Epidermal melanocyte (primary cell): Measurements from ENCODE around the gene ADIRF.
"Not testable (repeated sequence)": the region's sequence is repeated elsewhere in the genome, so short reads cannot be mapped to it uniquely, and the experiment has no call there.

ENCODE experiments used
- DNase-seq: peaks from one replicate; pipeline ENCODE4 v3.0.0; 2011; ENCODE audit warnings: low spot score; ENCODE audit not compliant: insufficient read length

ADIRF gene

DNA sequence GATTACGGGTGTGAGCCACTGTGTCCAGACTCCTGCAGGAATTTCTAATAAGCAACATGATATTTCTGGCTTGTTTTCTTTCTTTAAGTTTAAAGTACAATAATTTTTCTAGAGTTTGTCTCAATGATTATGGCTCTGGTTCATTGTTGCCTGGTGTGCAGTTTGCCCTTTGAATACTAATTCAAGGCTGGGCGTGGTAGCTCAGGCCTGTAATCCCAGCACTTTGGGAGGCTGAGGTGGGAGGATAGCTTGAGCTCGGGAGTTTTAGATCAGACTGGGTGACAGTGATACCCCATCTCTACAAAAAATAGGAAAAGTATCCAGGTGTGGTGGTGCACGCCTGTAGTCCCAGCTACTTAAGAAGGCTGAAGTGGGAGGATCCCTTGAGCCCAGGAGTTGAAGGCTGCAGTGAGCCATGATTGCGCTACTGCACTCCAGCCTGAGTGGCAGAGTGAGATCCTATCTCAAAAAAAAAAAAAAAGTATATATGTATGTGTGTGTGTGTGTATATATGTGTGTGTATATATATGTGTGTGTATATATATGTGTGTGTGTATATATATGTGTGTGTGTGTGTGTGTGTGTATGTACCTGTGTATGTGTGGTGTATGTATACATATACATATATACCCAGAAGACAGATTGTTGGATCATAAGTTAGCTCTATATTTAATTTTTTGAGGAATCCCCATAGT, 8.2 kb downstream of the ADIRF start:
- no peak for DNase-seq

DNA sequence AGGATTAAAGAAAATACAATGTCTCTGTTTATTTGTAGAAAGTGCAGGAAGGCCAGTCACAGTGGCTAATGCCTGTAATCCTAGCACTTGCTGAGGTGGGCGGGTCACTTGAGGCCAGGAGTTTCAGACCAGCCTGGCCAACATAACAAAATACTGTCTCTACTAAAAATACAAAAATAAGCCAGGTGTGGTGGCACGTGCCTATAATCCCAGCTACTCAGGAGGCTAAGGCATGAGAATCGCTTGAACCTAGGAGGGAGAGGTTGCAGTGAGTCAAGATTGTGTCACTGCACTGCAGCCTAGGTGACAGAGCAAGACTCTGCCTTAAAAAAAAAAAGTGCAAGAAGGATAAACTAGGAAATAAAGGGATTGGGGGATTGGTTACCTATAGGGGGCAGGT, 10.2 kb downstream of the ADIRF start:
- DNase-seq, result not testable (repeated sequence)

DNA sequence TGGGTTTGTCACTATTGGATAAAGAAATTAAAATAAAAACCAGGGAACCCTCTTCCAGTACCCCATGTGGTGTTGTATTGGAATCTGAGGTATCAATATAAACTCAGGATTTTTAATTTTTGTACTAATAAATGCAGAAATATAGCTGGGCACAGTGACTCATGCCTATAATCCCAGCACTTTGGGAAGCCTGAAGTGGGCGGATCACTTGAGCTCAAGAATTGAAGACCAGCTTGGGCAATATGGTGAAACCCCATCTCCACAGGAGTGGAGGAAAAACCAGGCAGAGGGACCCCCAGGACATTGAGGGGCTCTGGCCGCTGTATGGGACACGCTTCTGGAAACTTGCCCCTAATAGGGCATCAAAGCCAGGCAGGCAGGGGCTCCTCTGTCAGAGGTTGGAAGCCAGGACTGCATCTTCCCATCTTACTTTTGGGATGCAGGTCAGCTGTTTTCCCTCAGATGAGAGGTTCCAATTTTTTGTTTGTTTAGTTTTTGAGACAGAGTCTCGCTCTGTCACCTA, 11.1 kb downstream of the ADIRF start:
- no peak for DNase-seq

DNA sequence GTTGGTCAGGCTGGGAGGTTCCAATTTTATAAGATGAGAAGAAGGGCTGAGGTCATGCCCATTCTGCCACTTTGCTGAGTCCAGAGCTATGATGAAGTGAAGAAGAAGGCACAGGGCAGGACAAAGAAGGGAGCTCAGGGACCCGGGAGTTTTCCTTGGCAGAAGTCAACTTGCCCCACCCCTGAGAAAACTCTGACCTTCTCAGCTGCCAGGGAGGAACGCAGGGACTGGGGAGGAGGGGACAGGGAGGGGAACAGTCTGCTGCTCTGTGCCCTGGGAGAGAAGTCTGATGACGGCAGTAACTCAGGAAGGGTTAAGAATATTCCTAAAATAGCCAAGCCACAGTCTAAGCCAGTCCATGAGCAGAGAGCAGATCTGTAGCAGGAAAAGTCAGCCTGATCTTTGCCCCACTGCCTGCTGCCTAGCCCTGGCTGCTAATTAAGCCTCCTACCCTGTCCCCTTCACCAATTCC, 11.7 kb downstream of the ADIRF start:
- DNase-seq, result no peak

DNA sequence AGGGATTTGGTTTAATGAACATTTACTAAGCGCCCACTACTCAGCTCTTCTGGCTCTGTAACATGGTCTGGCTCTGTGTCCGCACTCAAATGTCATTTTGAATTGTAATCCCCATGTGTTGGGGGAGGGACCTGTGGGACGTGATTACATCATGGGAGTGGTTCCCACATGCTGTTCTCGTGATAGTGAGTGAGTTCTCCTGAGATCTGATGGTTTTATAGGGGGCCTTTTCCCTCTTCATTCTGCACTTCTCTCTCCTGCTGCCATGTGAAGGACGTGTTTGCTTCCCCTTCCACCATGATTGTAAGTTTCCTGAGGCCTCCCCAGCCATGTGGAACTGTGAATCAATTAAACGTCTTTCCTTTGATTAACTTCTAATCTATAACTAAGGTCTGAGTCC, 12.7 kb downstream of the ADIRF start:
- DNase-seq, result not testable (repeated sequence)

DNA sequence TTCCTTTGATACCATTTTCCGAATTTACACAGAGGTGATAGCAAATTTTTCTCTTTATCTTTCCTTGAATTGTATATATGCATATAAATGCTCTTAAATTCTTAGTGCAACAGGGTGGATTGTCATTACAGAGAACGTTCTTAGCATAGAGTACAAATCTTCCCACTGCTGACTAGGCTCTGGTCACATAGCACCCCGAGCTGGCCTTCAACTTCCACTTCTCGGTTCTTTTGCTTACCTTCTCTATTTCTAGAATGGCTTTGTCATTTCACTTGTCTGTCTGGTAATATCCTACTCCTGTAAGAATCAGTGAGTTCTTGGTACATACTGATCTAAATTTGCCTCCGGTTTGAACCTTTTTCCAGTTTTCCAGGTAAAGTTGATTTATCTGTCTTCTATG, 13.4 kb downstream of the ADIRF start:
- no peak for DNase-seq

DNA sequence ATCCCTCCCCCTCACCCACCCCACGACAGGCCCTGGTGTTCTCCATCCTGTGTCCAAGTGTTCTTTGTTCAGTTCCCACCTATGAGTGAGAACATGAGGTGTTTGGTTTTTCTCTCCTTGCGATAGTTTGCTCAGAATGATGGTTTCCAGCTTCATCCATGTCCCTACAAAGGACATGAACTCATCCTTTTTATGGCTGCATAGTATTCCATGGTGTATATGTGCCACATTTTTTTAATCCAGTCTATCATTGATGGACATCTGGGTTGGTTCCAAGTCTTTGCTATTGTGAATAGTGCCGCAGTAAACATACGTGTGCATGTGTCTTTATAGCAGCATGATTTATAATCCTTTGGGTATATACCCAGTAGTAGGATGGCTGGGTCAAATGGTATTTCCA, 16.2 kb downstream of the ADIRF start:
- DNase-seq, result not testable (repeated sequence)

DNA sequence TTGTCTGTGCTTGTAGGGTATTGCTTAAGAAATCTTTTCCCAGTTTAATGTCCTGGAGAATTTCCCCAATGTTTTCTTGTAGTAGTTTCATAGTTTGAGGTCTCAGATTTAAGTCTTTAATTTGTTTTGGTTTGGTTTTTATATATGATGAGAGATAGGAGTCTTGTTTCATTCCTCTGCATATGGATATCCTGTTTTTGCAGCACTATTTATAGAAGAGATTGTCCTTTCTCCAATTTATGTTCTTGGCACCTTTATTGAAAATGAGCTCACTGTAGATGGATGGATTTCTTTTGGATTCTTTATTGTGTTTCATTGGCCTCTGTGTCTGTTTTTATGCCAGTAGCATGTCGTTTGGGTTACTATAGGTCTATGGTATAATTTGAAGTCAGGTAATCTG, 20.2 kb downstream of the ADIRF start:
- no peak for DNase-seq

DNA sequence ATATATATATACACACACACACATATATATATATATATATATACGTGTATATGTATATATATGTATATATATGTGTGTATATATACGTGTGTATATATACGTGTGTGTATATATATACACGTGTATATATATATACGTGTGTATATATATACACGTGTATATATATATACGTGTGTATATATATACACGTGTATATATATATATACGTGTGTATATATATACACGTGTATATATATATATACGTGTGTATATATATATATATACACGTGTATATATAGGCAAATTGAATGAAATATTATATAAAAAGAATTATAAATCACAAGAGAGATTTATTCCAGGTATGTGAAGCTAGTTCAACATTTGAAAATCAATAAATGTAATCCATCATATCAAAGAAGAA, 23.1 kb downstream of the ADIRF start:
- DNase-seq, result not testable (repeated sequence)

DNA sequence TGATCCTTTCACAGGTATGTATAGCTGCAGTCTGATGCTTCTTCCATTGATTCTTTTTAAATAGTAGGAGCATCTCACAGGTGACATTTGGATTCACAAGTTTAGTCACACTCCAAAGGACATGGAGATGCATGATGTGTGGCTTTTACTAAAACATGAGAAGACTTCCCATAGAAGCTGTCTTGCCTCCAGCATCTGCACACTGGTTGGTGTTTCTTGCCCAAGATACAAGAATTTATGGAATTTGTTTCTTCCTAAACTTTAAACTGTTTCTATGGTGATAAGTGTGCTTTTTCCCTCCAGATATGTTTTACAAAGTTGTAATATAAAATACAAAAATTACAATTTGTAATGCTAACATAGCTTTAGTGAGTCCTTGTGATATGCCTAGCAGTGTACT, 24.2 kb downstream of the ADIRF start:
- no peak for DNase-seq

DNA sequence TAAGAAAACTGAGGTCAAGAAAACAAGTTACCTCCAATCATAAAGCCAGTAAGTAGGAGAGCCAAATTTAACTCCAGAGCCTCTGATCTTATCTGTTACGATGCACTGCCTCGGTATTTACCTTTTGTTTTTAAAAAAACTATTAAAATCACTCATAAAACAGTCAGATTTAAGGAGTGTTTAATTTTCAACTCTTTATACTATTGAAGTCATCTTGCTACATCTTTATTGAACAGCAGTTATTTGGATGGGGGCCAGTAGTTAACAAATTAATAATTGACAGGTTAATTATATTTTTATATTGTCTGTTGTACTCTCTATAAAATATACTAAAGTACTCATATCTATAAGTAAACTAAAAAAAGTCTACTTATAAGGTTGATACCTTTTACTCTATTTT, 24.6 kb downstream of the ADIRF start:
- no peak for DNase-seq

DNA sequence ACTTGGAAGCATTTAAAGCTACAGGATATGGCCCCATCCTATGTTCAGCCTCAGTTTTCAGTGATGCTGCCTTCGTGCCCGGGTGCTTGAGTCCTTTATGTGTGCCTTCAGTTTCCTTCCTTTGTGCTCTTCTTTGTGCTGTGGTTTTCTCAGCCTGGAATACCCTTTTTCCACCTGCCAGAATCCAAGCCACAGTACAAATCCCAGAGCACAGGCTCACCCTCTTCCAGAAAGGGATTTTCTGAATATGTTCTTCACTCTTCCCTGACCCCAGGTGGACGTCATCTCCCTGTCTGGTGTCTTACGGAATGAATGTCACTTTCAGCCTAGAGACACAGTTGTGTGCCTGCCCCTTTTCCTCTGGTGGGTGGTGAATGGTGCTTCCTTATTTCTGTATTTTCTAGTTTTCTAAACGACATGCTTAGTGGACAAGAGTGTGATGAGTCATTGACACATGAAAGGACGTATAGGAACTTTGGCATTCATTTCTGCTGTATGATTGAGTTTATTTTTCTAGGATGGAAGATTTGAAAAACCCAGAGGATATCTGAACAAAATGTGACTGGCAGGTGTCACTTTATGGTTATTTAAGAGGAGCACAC, 31.6 kb downstream of the ADIRF start:
- DNase-seq, result not testable (repeated sequence)

DNA sequence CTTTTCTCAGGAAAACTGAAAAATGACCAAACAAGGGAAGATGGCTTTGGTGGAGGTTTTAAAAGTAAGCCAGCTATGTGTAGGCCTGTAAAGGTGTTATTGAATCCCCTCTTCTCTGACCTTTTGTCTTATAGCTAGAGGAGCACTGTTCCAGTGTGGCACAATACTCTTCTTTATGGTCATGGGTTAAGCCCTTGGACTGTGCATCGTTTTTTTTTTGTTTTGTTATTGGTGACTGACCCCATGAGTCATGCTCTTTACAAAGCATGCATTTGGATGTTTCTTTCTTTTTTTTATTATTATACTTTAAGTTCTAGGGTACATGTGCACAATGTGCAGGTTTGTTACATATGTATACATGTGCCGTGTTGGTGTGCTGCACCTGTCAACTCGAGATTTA, 32.2 kb downstream of the ADIRF start:
- no peak for DNase-seq

DNA sequence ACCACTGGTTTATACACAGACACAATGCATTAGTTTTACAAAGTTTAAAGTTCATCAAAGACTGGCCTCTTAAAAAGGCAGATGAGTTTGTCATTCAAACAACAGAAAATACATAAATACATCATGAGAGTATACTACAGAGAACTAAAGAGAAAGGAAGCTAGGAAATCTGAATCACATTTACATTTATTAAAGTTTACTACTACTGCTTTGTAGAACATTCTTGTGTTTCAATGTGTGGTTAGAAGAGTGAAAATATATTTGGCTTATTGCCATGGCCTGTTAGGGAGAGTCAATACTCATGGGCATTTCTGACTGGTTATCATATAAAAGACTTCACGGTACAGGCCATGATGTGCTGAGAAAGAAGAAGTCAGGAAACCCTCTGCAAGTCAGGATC, 38.8 kb downstream of the ADIRF start:
- DNase-seq, result not testable (repeated sequence)

DNA sequence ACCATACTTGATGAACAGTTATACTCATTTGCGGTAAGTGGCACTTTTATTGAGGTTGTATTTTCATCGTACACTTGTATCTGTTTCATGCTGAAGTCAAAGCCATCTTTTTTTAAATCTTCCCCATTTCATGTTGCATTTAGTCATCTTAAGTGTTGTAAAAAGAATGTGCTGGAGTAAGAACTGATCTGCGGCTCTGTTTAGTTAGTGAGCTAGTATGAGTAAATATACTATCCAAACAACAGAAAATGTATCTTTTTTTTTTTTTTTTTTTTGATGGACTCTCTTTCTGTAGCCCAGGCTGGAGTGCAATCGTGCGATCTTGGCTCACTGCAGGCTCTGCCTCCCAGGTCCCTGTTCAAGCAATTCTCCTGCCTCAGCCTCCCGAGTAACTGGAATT, 39.4 kb downstream of the ADIRF start:
- DNase-seq, result not testable (repeated sequence)

DNA sequence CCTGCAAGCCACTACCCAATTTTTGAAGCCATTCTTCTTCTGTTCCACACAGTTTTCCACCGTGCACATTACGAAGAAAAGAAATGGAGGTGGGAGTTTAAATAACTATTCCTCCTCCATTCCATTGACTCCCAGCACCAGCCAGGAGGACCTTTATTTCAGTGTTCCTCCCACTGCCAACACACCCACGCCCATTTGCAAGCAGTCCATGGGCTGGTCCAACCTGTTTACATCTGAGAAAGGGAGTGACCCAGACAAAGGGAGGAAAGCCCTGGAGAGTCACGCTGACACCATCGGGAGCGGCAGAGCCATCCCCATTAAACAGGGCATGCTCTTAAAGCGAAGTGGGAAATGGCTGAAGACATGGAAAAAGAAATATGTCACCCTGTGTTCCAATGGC, 40.0 kb downstream of the ADIRF start:
- DNase-seq, result not testable (repeated sequence)

DNA sequence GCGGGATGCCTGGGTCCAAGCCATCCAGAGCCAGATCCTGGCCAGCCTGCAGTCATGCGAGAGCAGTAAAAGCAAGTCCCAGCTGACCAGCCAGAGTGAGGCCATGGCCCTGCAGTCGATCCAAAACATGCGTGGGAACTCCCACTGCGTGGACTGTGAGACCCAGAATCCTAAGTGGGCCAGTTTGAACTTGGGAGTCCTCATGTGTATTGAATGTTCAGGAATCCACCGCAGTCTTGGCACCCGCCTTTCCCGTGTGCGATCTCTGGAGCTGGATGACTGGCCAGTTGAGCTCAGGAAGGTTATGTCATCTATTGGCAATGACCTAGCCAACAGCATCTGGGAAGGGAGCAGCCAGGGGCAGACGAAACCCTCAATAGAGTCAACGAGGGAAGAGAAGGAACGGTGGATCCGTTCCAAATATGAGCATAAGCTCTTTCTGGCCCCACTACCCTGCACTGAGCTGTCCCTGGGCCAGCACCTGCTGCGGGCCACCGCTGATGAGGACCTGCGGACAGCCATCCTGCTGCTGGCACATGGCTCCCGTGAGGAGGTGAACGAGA, 40.9 kb downstream of the ADIRF start:
- not testable (repeated sequence) for DNase-seq

DNA sequence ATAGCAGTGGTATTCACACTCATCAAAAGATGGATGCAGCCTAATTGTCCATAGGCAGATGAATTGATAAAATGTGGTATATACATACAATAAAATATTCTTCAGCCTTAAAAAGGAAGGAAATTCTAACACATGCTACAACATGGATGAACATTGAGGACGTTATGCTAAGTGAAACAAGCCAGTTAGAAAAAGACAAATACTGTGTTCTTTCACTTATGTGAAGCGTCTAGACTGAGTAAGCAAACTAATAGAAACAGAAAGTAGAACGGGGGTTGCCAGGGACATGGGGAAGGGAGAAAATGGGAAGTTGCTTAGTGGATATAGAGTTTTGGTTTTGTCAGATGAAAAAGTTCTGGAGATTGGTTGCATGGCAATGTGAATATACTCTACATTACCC, 45.2 kb downstream of the ADIRF start:
- not testable (repeated sequence) for DNase-seq

DNA sequence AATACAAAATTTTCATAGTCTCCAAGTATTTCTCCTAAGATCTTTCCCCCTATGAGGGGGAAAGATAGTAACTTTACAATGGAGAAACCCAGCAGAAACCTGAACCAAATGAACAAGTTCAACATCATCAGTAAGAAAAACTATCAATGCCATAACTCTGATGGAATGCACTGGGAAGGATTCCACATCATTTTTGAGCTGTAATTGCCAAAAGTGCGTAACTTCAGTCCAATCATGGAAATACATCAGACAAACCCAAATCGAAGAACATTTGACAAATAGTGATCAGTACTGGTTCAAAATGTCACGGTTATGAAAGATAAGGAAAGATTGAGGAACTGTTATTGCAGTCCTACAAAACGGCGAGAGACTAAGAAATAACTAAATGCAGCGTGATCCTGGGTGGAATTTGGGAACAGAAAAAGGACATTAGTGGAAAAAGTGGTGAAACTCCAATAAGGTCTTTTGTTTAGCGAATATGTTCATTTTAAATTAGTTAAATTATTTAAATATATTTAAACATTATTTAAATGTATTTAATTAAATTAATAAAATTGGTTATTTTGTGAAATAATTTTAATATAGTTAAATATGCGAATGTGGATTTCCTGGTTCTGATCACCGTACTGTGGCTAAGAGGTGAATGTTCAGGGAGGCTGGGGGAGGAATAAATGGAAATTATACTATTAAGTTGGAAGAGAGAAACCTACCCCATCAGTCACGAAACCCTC, 46.9 kb downstream of the ADIRF start:
- not testable (repeated sequence) for DNase-seq

DNA sequence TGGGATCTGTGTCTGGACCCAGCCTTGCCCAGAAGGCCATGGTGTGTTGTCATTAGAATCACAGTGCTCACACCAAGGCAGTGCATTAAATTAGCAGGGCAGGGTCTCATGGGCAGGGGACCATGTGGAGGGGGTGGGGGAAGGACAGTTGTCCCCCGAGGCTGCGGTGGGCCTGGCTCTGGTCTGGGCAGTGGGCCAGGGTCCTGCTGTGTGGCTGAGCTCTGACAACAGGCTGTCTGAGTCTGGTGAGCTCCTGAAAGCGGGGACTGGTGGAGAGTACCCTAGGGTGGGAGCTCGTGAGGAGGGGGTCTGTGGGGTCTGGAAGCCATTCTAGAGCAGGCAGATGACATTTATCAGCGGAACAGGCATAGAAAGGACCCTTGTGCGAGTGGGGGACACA, 49.8 kb downstream of the ADIRF start:
- not testable (repeated sequence) for DNase-seq

DNA sequence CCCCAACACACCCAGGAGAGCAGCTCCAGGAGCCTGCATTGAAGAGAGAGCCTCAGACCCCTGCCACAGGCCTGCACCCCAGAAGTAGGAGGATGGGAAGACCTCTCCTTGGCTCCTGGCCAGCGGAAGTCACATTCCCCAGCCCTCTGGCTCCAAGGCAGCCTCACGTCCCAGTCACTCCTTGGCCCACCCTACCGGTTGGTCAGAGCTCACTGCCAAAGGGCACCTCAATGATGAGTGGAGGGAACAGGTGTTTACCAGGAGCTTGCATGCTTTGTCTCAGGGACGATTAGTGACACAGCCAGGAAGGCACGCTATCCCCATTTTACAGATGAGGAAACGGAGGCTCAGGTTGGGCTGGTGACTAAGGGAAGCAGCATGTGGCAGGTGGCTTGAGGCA, 50.8 kb downstream of the ADIRF start:
- DNase-seq, result not testable (repeated sequence)

DNA sequence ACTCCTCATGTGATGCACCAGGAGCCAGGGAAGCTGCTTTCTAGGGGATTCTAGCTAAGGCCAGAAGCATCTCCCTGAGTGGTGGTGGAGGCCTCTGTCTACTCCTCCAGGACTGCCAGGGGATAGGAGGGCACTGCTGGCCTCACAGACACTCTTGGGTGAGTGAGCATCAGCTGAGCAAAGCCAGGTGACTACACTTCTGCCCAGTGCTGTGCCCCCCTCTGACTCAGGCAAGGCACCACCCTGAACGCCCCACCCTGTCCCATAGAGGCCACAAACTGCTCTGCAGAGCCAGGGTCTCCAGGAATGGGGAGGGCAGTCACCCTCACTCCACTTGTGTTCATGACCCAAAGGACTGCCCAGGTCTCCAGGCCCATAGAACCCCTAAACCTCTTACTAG, 51.2 kb downstream of the ADIRF start:
- DNase-seq, result not testable (repeated sequence)
